HCT116 (cell line): Measurements from ENCODE around the gene PARM1. TPM values are rescaled to one million over a fixed set of nuclear protein-coding genes. Genes with fewer than 3 reads are reported as not detected.

ENCODE experiments used
- ATAC-seq: fragments of 200-7000 bp; cut with Tn5 transposase; 2 replicates; pipeline ENCODE4 v1.9.1; 2020; ENCODE audit warnings: mild to moderate bottlenecking, moderate library complexity
- BruUV-seq: library from RNA; stranded (reverse); fragments of 400-500 nt; replicated peaks from 2 replicates; lab custom pipeline; 2021; lab: Mats Ljungman, UMichigan
- CTCF ChIA-PET: fragments of 300-600 bp; sonication (Branson Sonifier 250); formaldehyde crosslinking; loops from one replicate; lab custom pipeline; 2021; ENCODE audit warnings: antibody characterized with exemption; lab: Charles Lee
- POLR2A ChIA-PET: fragments of 300-600, 350-600 bp; sonication (Branson Sonifier 250); formaldehyde crosslinking; loops from one replicate; lab custom pipeline; 2021; ENCODE audit warnings: antibody characterized with exemption; lab: Charles Lee
- RAD21 ChIA-PET, 2 experiments: fragments of 300-600 bp; sonication (Branson Sonifier 250); formaldehyde crosslinking; loops; one replicate each; lab custom pipeline; 2023; ENCODE audit warnings: low total read pairs in 2 of 2; ENCODE audit not compliant: uncharacterized antibody in 2 of 2, unreplicated experiment in 2 of 2, low non-redundant PET in 1 of 2; lab: Charles Lee
- DNase-seq: peaks from one replicate; pipeline ENCODE4 v3.0.0-alpha.2; 2010; ENCODE audit warnings: low read depth, low spot score
- H2AFZ ChIP-seq: fragments of 200-600 bp; shearing (Covaris generic), sonication (generic); 2 replicates; pipeline ENCODE4 v1.6.1; 2017; ENCODE audit warnings: low read depth, mixed run types, mixed read lengths, antibody characterized with exemption, low read length; ENCODE audit not compliant: poor library complexity, severe bottlenecking
- H3K27ac ChIP-seq: 2 replicates; pipeline ENCODE4 v1.5.1; 2012; ENCODE audit warnings: low read depth, low read length
- H3K27me3 ChIP-seq: fragments of 200-600 bp; sonication (generic); 2 replicates; pipeline ENCODE4 v1.6.1; 2016; ENCODE audit warnings: mixed run types, low read length, mixed read lengths; ENCODE audit not compliant: insufficient read depth
- H3K36me3 ChIP-seq, 2 experiments: fragments of 200-500 bp in 1 of 2; fragments of 200-600 bp in 1 of 2; sonication (Bioruptor generic) in 1 of 2; sonication (generic) in 1 of 2; 2 replicates each; pipeline versions ENCODE4 v1.5.1 to v1.6.1; 2014 to 2016; ENCODE audit warnings: low read length in 2 of 2, inconsistent platforms in 1 of 2, mixed read lengths in 1 of 2, mixed run types in 1 of 2; ENCODE audit not compliant: insufficient read depth in 2 of 2, control insufficient read depth in 1 of 2
- H3K4me1 ChIP-seq, 2 experiments: fragments of 200-600 bp in 1 of 2; sonication (generic) in 1 of 2; 2 replicates each; pipeline versions ENCODE4 v1.5.1 to v1.6.1; 2012 to 2017; ENCODE audit warnings: low read length in 2 of 2, inconsistent platforms in 1 of 2, mild to moderate bottlenecking in 1 of 2, mixed read lengths in 1 of 2, mixed run types in 1 of 2, moderate library complexity in 1 of 2; ENCODE audit not compliant: insufficient read depth in 2 of 2, control insufficient read depth in 1 of 2
- H3K4me2 ChIP-seq: fragments of 200-600 bp; sonication (generic); 2 replicates; pipeline ENCODE4 v1.6.1; 2017; ENCODE audit warnings: mixed run types, low read length, mixed read lengths
- H3K4me3 ChIP-seq, 2 experiments: fragments of 200-600 bp in 1 of 2; sonication (generic) in 1 of 2; replicated peaks in 1 of 2; 2 replicates each; pipeline ENCODE4 v1.5.1; 2011 to 2016; ENCODE audit warnings: low read length in 2 of 2, control low read depth in 1 of 2, low read depth in 1 of 2, mild to moderate bottlenecking in 1 of 2, mixed read lengths in 1 of 2, mixed run types in 1 of 2
- H3K79me2 ChIP-seq: fragments of 200-600 bp; sonication (generic); 2 replicates; pipeline ENCODE4 v1.6.1; 2017; ENCODE audit warnings: mild to moderate bottlenecking, mixed run types, low read length, moderate library complexity, mixed read lengths; ENCODE audit not compliant: insufficient read depth
- H3K9ac ChIP-seq: fragments of 200-600 bp; sonication (generic); 2 replicates; pipeline ENCODE4 v1.6.1; 2016; ENCODE audit warnings: low read length, mixed read lengths
- H3K9me2 ChIP-seq: fragments of 200-600 bp; sonication (generic), shearing (Covaris generic); 2 replicates; pipeline ENCODE4 v1.6.1; 2017; ENCODE audit warnings: mixed run types, mild to moderate bottlenecking, moderate library complexity; ENCODE audit not compliant: insufficient read depth
- H3K9me3 ChIP-seq, 2 experiments: fragments of 200-500 bp in 1 of 2; fragments of 200-600 bp in 1 of 2; sonication (Bioruptor generic) in 1 of 2; sonication (generic) in 1 of 2; 2 replicates each; pipeline ENCODE4 v1.6.1; 2014 to 2017; ENCODE audit warnings: low read length in 2 of 2, mixed read lengths in 2 of 2, inconsistent platforms in 1 of 2, low read depth in 1 of 2, mild to moderate bottlenecking in 1 of 2, mixed run types in 1 of 2, moderate library complexity in 1 of 2; ENCODE audit not compliant: control insufficient read depth in 1 of 2, insufficient read depth in 1 of 2
- H4K20me1 ChIP-seq: fragments of 200-600 bp; sonication (generic), shearing (Covaris generic); 2 replicates; pipeline ENCODE4 v1.6.1; 2017; ENCODE audit warnings: mixed run types, mild to moderate bottlenecking, moderate library complexity; ENCODE audit not compliant: insufficient read depth
- ATF3 ChIP-seq: IDR thresholded peaks from 2 replicates; pipeline ENCODE4 v1.6.1; 2012
- CTCF ChIP-seq, 3 experiments: fragments of 200-600 bp in 1 of 3; sonication (generic) in 1 of 3; IDR thresholded peaks in 2 of 3; conservative IDR thresholded peaks in 1 of 3; 2 replicates each; pipeline ENCODE4 v1.5.1; 2012 to 2017; ENCODE audit warnings: low read depth in 2 of 3, low read length in 2 of 3, antibody characterized with exemption in 1 of 3, borderline replicate concordance in 1 of 3, control low read depth in 1 of 3, mild to moderate bottlenecking in 1 of 3, mixed read lengths in 1 of 3, mixed run types in 1 of 3, moderate library complexity in 1 of 3; ENCODE audit not compliant: insufficient read depth in 1 of 3
- EZH2 ChIP-seq: fragments of 200-600 bp; sonication (generic); IDR thresholded peaks from 2 replicates; pipeline ENCODE4 v1.6.1; 2017; ENCODE audit warnings: antibody characterized with exemption, mixed run types
- EZH2phosphoT487 ChIP-seq: fragments of 200-600 bp; IDR thresholded peaks from 2 replicates; pipeline ENCODE4 v1.6.1; 2018; ENCODE audit warnings: antibody characterized with exemption, borderline replicate concordance
- POLR2A ChIP-seq: IDR thresholded peaks from 2 replicates; pipeline ENCODE4 v1.7.0; 2011; ENCODE audit warnings: borderline replicate concordance; ENCODE audit not compliant: insufficient read depth, insufficient read length; ENCODE audit errors: extremely low read depth
- REST ChIP-seq: IDR thresholded peaks from 2 replicates; pipeline ENCODE4 v1.6.1; 2012; ENCODE audit warnings: low read depth
- intact Hi-C: fragments of 100-400 bp; cut with micrococcal nuclease; formaldehyde crosslinking; loops from 2 replicates; pipeline ENCODE4 v1.10.0; 2022
- total RNA-seq: library from RNA; stranded (reverse); gene quantifications from one replicate; pipeline ENCODE4 v1.2.1, GENCODE V29; 2021; ENCODE audit not compliant: unreplicated experiment

Gene PARM1
- total RNA-seq, 1 experiment from 2014 or later, result 11.7 TPM

- no peak overlapping the region for H3K4me3 ChIP-seq
- RAD21 ChIA-PET, result no interaction called here
- intact Hi-C loops, result no loop called here
- CTCF ChIA-PET, result no interaction called here
- BruUV-seq, result no TSS peak
- H3K27me3 ChIP-seq, result no peaks in the 10 kb centered on the region
- DNase-seq (no peak), ATAC-seq (no peak)
- peaks cover 0 to 17% of the 10 kb centered on the region in 2 experiments; a peak in 1 of 4 replicates for H3K4me1 ChIP-seq
- no peaks in the 10 kb centered on the region for H3K36me3 ChIP-seq
- H3K9me2 ChIP-seq, result no peaks in the 10 kb centered on the region
- no peak overlapping the region for H2AFZ ChIP-seq
- POLR2A ChIA-PET, result no interaction called here
- H3K27ac ChIP-seq, result no peak overlapping the region
- no peaks in the 10 kb centered on the region for H4K20me1 ChIP-seq
- H3K79me2 ChIP-seq, result no peaks in the 10 kb centered on the region
- TF ChIP-seq POLR2A (no peak), CTCF (IDR thresholded peaks at IDR 0.05 in 2 of 3, conservative IDR thresholded peaks at IDR 0.05 in 1 of 3; ENCODE audit: borderline replicate concordance in 1 of 3, insufficient read depth in 1 of 3, low read depth in 2 of 3, low read length in 2 of 3) (no peak), EZH2 (no peak), REST (no peak), EZH2phosphoT487 (no peak), ATF3 (no peak)
- no peaks in the 10 kb centered on the region for H3K9me3 ChIP-seq
- no peak overlapping the region for H3K9ac ChIP-seq
- no peak overlapping the region for H3K4me2 ChIP-seq
These were observed 2.8 kb upstream of the PARM1 start for GRCh38 chr4:74930162-74930561.
